ENCODE results near the gene BRME1.

The BRME1 gene

DNA sequence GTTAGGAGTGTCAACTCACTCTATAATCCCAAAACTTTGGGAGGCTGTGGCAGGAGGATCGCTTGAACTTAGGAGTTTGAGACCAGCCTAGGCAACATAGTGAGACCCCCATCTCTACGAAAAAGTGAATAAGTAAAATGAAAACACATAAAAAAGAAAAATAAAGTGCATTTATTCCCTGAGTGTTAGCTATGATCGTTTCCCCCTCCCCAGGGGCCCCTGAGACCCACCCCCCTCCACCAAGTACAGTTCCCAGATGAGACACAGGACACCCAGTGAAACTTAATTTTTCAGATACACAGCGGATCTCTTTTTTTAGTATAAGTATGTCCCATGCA lies 57.6 kb downstream of the BRME1 start:
- no peak for FAIRE-seq
- no peak for TF ChIP-seq TAF1 (IDR thresholded peaks at IDR 0.05; ENCODE audit: borderline replicate concordance, low read depth, low read length)
- TF ChIP-seq POLR2AphosphoS5 (IDR thresholded peaks at IDR 0.05; ENCODE audit: low read depth, low read length): no peak
- no peak for TF ChIP-seq POLR2A (IDR thresholded peaks at IDR 0.05; ENCODE audit: low read depth, low read length)
- no peak for DNase-seq (ENCODE audit: insufficient read length)

- no peak for FAIRE-seq
- peak; percentile 70 for DNase-seq (ENCODE audit: insufficient read length)
- TF ChIP-seq TAF1 (IDR thresholded peaks at IDR 0.05; ENCODE audit: borderline replicate concordance, low read depth, low read length): no peak; the same call in 1 of the 2 replicates
- TF ChIP-seq POLR2A (IDR thresholded peaks at IDR 0.05; ENCODE audit: low read depth, low read length): peak; percentile 30; the same call in 1 of the 2 replicates
Measured at GRCh38 chr19:13847407-13848339, 58.2 kb downstream of the BRME1 start.

DNA sequence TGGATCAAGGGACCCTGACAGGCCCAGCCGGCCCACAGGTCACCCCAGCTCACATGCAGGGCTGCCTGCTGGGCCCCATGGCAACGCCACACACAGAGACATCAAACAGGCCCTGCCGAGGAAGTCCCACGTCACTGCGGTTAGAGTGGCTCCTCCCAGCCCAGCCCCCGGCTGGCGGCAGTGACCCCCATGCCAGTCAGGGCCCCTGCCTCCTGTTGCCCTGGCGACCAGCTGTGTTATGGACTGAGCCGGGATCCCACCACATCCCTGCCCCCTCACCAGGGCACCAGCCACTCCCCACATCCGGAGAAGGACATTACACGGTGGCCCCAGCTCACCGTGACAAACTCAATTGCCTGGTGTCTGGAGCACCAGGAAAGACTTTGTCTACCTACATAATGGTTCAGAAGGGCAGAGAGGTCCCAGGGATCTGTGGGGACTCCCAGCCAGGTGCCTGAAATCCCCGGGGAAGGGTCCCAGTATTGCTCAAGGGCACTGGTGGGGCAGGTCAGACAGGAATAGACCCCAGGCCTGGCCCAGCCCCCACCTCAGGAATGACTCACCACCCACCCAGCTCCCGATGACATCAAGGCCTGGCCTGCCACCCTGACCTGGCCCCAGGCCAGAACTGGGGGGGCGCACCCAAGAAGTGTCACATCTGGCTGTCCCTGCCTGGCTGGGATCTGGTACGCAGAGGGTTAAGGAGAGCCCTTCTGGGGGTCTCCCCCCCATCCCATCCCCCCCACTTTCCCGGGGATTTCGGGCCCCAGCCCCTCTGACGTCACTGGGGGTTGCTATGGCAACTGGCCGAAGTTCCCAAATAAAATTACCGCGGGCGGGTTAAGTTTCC lies 59.1 kb downstream of the BRME1 start:
- peak; percentile 96 for FAIRE-seq
- peak; percentile 92 for DNase-seq (ENCODE audit: insufficient read length)
- TF ChIP-seq POLR2AphosphoS5 (IDR thresholded peaks at IDR 0.05; ENCODE audit: low read depth, low read length) (peak; percentile 14; the same call in 1 of the 2 replicates), POLR2A (IDR thresholded peaks at IDR 0.05; ENCODE audit: low read depth, low read length) (peak; percentile 0; the same call in 1 of the 2 replicates), TAF1 (IDR thresholded peaks at IDR 0.05; ENCODE audit: borderline replicate concordance, low read depth, low read length) (no peak)

DNA sequence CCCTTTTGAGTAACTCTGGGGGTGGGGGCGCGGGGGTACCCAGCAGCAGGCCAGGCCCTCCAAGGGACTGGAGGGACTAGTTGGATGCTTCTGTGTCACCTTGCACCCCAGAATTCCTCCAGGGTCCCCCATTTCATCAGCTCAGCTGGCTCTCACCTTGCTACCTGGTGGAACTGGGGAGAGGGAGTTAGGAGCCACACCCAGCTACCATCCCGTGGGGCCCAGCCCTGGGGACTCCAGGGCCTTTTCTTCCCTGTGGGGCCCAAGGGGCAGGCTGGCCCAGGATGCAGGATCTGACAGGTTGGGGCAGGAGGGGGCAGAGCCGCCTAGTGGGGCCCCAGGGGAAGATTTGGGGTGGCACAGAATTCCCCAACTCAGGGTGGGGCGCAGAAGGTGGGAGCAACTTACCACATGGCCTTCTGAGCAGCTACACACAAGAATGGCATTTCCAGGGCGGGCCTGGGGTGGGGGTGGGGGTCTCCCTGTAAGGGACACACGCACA lies 61.7 kb downstream of the BRME1 start:
- DNase-seq (ENCODE audit: insufficient read length): no peak

GRCh38 chr19:13843104-13843921 lies 62.6 kb downstream of the BRME1 start:
- FAIRE-seq (no peak), DNase-seq (ENCODE audit: insufficient read length) (no peak)
- TF ChIP-seq POLR2A (IDR thresholded peaks at IDR 0.05; ENCODE audit: low read depth, low read length) (no peak), TAF1 (IDR thresholded peaks at IDR 0.05; ENCODE audit: borderline replicate concordance, low read depth, low read length) (no peak), POLR2AphosphoS5 (IDR thresholded peaks at IDR 0.05; ENCODE audit: low read depth, low read length) (no peak)

More for the DNA sequence above, 61.7 kb downstream of the BRME1 start:
- TF ChIP-seq POLR2AphosphoS5 (IDR thresholded peaks at IDR 0.05; ENCODE audit: low read depth, low read length) (no peak), POLR2A (IDR thresholded peaks at IDR 0.05; ENCODE audit: low read depth, low read length) (no peak), TAF1 (IDR thresholded peaks at IDR 0.05; ENCODE audit: borderline replicate concordance, low read depth, low read length) (no peak)
- no peak for FAIRE-seq

DNA sequence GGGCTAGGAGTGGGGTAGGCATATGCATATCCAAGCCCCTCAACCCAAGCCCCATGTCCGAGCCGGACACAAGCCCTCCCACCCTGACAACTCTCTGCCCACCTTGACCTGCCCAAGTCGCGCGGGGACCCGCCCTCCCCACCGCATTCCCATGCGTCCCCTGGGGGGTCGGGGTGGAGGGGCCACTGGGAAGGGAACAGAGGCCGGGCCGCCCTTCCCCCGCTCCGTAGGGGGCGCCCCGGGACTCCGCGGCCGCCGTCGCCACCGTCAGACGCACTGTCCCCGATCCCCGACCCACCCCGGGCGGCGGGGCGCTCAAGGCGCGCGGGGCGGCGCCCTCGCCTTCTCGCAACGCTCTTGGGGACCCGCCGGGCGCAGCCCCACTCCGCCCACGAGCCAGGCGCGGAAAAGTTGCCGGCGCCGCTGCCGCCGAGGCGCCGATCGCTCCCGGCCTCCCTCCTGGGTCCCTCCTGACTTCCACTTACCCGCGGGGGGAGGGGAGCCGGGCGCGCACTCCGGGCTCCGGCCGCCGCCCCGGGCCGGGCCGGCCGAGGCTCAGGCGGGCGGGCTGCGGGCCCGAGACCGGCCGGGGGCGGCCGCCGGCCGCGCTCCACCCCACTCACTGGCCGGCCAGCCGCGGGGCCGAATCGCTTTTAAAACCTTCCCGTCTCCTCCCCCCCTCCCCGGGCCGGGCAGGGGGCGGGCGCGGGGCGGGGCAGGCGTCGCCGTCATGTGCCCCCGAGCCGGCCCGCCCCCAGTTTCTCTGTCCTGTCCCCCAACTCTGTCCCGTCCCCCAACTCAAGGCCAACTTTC lies 63.4 kb downstream of the BRME1 start:
- DNase-seq (ENCODE audit: insufficient read length) (peak; percentile 71), FAIRE-seq (no peak)
- TF ChIP-seq TAF1 (IDR thresholded peaks at IDR 0.05; ENCODE audit: borderline replicate concordance, low read depth, low read length) (peak; percentile 71; the same call in 1 of the 2 replicates), POLR2AphosphoS5 (IDR thresholded peaks at IDR 0.05; ENCODE audit: low read depth, low read length) (0 out of 2 replicates have a peak, but pooled peaks have one; percentile 39), POLR2A (IDR thresholded peaks at IDR 0.05; ENCODE audit: low read depth, low read length) (peak; percentile 86)

- TF ChIP-seq POLR2AphosphoS5 (IDR thresholded peaks at IDR 0.05; ENCODE audit: low read depth, low read length) (no peak; the same call in 1 of the 2 replicates), TAF1 (IDR thresholded peaks at IDR 0.05; ENCODE audit: borderline replicate concordance, low read depth, low read length) (no peak), POLR2A (IDR thresholded peaks at IDR 0.05; ENCODE audit: low read depth, low read length) (no peak)
- no peak for FAIRE-seq
- no peak for DNase-seq (ENCODE audit: insufficient read length)
Measured at GRCh38 chr19:13841962-13842290, 64.0 kb downstream of the BRME1 start.

- no peak for TF ChIP-seq TAF1 (IDR thresholded peaks at IDR 0.05; ENCODE audit: borderline replicate concordance, low read depth, low read length)
- peak; percentile 37; the same call in 1 of the 2 replicates for TF ChIP-seq POLR2A (IDR thresholded peaks at IDR 0.05; ENCODE audit: low read depth, low read length)
- FAIRE-seq: no peak
- no peak for DNase-seq (ENCODE audit: insufficient read length)
Measured at GRCh38 chr19:13841086-13841961, 64.6 kb downstream of the BRME1 start.

DNA sequence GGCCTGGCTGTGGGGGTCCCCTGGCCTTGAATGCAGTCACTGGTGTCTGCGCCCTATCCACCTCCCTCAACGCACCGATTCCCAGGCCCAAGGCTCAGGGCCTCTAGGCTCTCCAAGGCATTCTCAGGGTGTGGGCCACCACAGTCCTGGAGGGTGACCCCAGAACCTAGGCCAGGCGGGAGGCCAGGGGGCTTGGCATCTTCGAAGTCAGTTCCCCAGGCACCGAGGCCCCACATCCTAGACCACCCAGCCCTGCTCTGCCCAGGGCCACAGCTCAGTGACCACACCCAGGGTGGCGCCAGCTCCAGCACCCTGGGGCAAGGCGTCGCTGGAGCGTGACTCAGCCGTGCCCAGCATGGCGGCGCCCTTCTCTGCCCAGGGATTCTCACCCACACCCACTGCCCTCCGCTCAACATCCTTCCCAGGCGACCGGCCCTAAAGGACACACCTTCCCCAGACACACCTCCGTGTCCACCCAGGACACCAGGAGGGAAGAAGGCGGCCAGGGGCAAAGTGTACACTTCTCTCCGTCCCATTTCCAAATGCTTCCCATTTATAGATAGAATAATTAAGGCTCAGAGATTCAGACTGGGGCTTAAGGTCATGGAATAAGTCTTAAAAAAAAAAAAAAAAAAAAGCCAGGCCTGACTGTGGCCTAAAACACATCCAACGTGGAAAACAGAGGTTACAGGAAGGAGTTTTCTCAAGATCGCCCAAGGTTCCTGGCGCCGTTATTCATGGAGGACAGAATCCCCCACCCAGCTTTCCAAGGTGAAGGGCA lies 65.4 kb downstream of the BRME1 start:
- FAIRE-seq (peak; percentile 81), DNase-seq (ENCODE audit: insufficient read length) (no peak)
- peak; percentile 50; the same call in 1 of the 2 replicates for TF ChIP-seq POLR2AphosphoS5 (IDR thresholded peaks at IDR 0.05; ENCODE audit: low read depth, low read length)
- TF ChIP-seq TAF1 (IDR thresholded peaks at IDR 0.05; ENCODE audit: borderline replicate concordance, low read depth, low read length): no peak

Data from GM12892 (cell line).